Rectal smooth muscle tissue (tissue), 1 donor: Measurements from ENCODE around the gene LMAN2.

Experiments
- H3K27ac ChIP-seq: one replicate; pipeline ENCODE4 v1.7.0; 2013; ENCODE audit warnings: low read depth, low read length, inconsistent platforms
- H3K27me3 ChIP-seq: one replicate; pipeline ENCODE4 v1.7.0; 2013; ENCODE audit warnings: low read length; ENCODE audit not compliant: control insufficient read depth, insufficient read depth
- H3K36me3 ChIP-seq: one replicate; pipeline ENCODE4 v1.7.0; 2013; ENCODE audit warnings: low read length; ENCODE audit not compliant: control insufficient read depth, insufficient read depth
- H3K4me1 ChIP-seq: one replicate; pipeline ENCODE4 v1.7.0; 2013; ENCODE audit warnings: low read length; ENCODE audit not compliant: control insufficient read depth, insufficient read depth
- H3K4me3 ChIP-seq: one replicate; pipeline ENCODE4 v1.7.0; 2013; ENCODE audit warnings: low read length
- H3K9ac ChIP-seq: one replicate; pipeline ENCODE4 v1.7.0; 2013; ENCODE audit warnings: low read length

The LMAN2 gene

DNA sequence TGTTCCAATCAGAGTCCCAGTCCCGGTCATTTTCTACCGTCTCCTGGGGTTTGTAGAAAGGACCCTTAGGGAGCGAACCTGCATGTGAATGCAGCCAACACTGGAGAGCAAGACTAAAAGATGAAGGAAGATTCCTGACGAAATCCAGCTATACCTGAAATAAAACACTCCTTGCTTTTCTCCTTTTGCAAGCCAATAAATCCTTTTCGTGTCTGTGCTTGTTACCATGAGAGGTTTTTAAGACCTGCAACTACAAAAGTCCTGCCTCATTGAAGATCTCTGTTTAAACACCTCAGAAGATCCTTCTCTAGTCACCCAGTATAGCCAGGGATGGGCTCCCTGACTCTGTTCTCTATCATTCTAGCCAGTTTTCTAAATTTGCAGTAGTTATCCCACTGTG is 22.7 kb upstream of the LMAN2 start:
- H3K4me3 ChIP-seq = no peak overlapping the region
- no peak overlapping the region for H3K9ac ChIP-seq
- peaks cover 3% of the 10 kb centered on the region for H3K4me1 ChIP-seq
- no peak overlapping the region for H3K27ac ChIP-seq
- H3K36me3 ChIP-seq = no peaks in the 10 kb centered on the region
- H3K27me3 ChIP-seq = no peaks in the 10 kb centered on the region

- H3K4me3 ChIP-seq = no peak overlapping the region
- no peak overlapping the region for H3K27ac ChIP-seq
- no peak overlapping the region for H3K9ac ChIP-seq
- no peaks in the 10 kb centered on the region for H3K27me3 ChIP-seq
- no peaks in the 10 kb centered on the region for H3K36me3 ChIP-seq
- peaks cover 3% of the 10 kb centered on the region for H3K4me1 ChIP-seq
Observed at GRCh38 chr5:177373806-177374205, 22.3 kb upstream of the LMAN2 start.

DNA sequence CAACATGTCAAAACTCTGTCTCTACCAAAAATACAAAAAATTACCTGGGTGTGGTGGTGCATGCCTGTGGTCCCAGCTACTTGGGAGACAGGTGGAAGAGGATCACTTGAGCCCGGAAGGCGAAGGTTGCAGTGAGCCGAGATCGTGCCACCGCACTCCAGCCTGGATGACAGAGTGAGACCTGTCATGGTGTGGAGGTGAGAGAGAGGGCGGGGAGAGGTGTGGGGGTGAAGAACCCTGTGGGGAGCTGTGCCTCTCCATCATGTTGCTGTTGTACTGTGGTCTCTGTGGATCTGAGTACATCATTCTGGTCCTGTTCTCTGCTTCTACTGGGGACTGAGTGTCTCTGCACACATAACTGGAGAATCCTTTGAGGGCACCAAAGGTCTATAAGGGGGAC is 21.4 kb upstream of the LMAN2 start:
- H3K27me3 ChIP-seq = no peaks in the 10 kb centered on the region
- no peak overlapping the region for H3K4me3 ChIP-seq
- peaks cover 3% of the 10 kb centered on the region for H3K36me3 ChIP-seq
- H3K27ac ChIP-seq = no peak overlapping the region
- no peak overlapping the region for H3K9ac ChIP-seq
- peaks cover 3% of the 10 kb centered on the region for H3K4me1 ChIP-seq

GRCh38 chr5:177372034-177372896 is 20.8 kb upstream of the LMAN2 start:
- H3K27me3 ChIP-seq = no peaks in the 10 kb centered on the region
- H3K9ac ChIP-seq = no peak overlapping the region
- peaks cover 3% of the 10 kb centered on the region for H3K36me3 ChIP-seq
- H3K4me1 ChIP-seq = peaks cover 7% of the 10 kb centered on the region
- H3K4me3 ChIP-seq = no peak overlapping the region
- no peak overlapping the region for H3K27ac ChIP-seq

DNA sequence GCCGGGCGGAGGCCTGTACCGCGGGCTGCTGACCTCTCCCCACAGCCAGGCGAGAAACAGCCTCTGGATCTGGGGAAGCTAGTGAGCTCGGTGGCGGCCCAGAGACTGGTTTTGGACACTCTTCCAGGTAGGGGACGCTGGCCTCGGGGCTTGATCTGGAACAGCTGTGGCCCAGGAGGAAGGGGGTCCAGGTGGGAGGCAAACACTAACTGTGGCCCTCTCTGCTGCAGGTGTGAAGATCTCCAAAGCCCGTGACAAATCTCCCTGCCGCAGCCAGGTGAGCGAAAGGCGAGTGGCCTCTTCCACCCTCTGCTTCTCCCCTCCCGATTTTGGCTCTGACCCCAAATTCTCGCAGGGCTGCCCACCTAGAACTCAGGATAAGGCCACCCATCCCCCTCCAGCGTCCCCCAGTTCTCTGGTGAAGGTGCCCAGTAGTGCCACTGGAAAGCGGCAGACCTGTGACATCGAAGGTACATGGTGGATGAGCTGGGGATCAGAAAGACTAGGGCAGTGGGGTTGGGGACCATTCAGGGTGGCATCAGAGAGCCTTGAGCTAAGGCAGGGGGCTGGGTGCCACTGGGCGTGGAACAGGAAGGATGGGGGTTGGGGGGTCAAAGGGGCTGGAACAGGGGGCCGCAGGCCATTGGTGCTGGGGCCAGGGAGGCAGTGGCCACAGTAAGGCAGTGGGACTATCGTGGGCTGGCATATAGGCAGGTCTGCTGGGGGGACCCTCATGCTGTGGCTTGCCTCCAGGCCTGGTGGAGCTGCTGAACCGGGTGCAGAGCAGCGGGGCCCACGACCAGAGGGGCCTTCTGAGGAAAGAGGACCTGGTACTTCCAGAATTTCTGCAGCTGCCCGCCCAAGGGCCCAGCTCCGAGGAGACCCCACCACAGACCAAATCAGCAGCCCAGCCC is 19.9 kb upstream of the LMAN2 start:
- H3K27me3 ChIP-seq = no peaks in the 10 kb centered on the region
- peaks cover 3% of the 10 kb centered on the region for H3K36me3 ChIP-seq
- no peak overlapping the region for H3K27ac ChIP-seq
- peak overlapping the region; percentile 11 for H3K9ac ChIP-seq
- H3K4me1 ChIP-seq = peaks cover 9% of the 10 kb centered on the region
- peak overlapping the region; percentile 65 for H3K4me3 ChIP-seq

- Histone ChIP-seq H3K4me1 (peaks cover 14% of the 10 kb centered on the region), H3K9ac (no peak overlapping the region), H3K36me3 (peaks cover 3% of the 10 kb centered on the region), H3K27ac (no peak overlapping the region), H3K4me3 (peak overlapping the region; percentile 65), H3K27me3 (no peaks in the 10 kb centered on the region)
Observed at GRCh38 chr5:177370488-177371119, 19.1 kb upstream of the LMAN2 start.

- H3K4me3 ChIP-seq = no peak overlapping the region
- H3K27me3 ChIP-seq = no peaks in the 10 kb centered on the region
- no peak overlapping the region for H3K9ac ChIP-seq
- peaks cover 14% of the 10 kb centered on the region for H3K4me1 ChIP-seq
- no peak overlapping the region for H3K27ac ChIP-seq
- peaks cover 3% of the 10 kb centered on the region for H3K36me3 ChIP-seq
Observed at GRCh38 chr5:177369645-177370440, 18.4 kb upstream of the LMAN2 start.

GRCh38 chr5:177368869-177369644 is 17.6 kb upstream of the LMAN2 start:
- peaks cover 14% of the 10 kb centered on the region for H3K4me1 ChIP-seq
- no peak overlapping the region for H3K27ac ChIP-seq
- H3K36me3 ChIP-seq = peaks cover 3% of the 10 kb centered on the region
- no peak overlapping the region for H3K4me3 ChIP-seq
- H3K27me3 ChIP-seq = no peaks in the 10 kb centered on the region
- H3K9ac ChIP-seq = no peak overlapping the region

GRCh38 chr5:177367981-177368868 is 16.8 kb upstream of the LMAN2 start:
- Histone ChIP-seq H3K4me1 (peaks cover 14% of the 10 kb centered on the region), H3K9ac (no peak overlapping the region)

DNA sequence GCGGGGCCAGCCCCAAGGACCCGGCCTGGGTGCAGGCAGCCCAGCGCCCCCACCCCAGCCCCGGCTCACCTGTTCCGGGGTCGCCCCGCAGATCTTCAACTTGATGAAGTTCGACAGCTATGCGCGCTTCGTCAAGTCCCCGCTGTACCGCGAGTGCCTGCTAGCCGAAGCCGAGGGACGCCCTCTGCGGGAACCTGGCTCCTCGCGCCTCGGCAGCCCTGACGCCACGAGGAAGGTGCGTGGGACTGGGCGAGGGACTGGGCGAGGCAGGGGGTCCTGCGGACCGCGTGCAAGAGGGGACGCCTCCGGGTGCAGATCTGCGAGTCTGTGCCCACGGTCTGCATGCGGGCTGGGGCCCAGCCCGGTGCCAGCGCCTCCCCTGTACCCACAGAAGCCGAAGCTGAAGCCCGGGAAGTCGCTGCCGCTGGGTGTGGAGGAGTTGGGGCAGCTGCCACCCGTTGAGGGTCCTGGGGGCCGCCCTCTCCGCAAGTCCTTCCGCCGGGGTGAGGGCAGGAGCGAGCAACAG is 15.9 kb upstream of the LMAN2 start:
- Histone ChIP-seq H3K36me3 (peaks cover 3% of the 10 kb centered on the region), H3K4me1 (peaks cover 17% of the 10 kb centered on the region), H3K4me3 (peak overlapping the region; percentile 58), H3K27ac (peak overlapping the region; percentile 98), H3K9ac (no peak overlapping the region), H3K27me3 (no peaks in the 10 kb centered on the region)

More at GRCh38 chr5:177367981-177368868, 16.8 kb upstream of the LMAN2 start:
- Histone ChIP-seq H3K36me3 (peaks cover 3% of the 10 kb centered on the region), H3K4me3 (no peak overlapping the region), H3K27me3 (no peaks in the 10 kb centered on the region), H3K27ac (no peak overlapping the region)
